ENCODE data around the gene PLCH2. TPM values are rescaled to one million over a fixed set of nuclear protein-coding genes. Genes with fewer than 3 reads are reported as not detected.

PLCH2 gene
- total RNA-seq, 2 experiments from 2014 or later, result 1.4 to 2.2 TPM

- Histone ChIP-seq H3K27ac (ENCODE audit: low read depth, low read length, poor library complexity, severe bottlenecking) (no peak overlapping the region), H2AFZ (ENCODE audit: low read length) (no peak overlapping the region), H3K4me3 (ENCODE audit: low read depth, low read length, poor library complexity, severe bottlenecking) (no peak overlapping the region), H3K9me2 (ENCODE audit: insufficient read depth, low read length) (no peaks in the 10 kb centered on the region), H3K36me3 (ENCODE audit: insufficient read depth, low read length) (peaks cover 23% of the 10 kb centered on the region; the same call in 1 of the 2 replicates), H3K79me2 (ENCODE audit: insufficient read depth, low read depth, low read length) (no peaks in the 10 kb centered on the region), H3K4me2 (ENCODE audit: low read length) (no peak overlapping the region), H4K20me1 (ENCODE audit: insufficient read depth, low read length) (no peaks in the 10 kb centered on the region), H3K9me3 (ENCODE audit: low read length) (no peaks in the 10 kb centered on the region), H3K4me1 (ENCODE audit: insufficient read depth, low read length, poor library complexity, severe bottlenecking) (peaks cover 11% of the 10 kb centered on the region)
- TF ChIP-seq CTCF (conservative IDR thresholded peaks at IDR 0.05; ENCODE audit: low read length), result no peak
- no peak for TF ChIP-seq EZH2phosphoT487 (IDR thresholded peaks at IDR 0.05; ENCODE audit: borderline replicate concordance, low read depth, low read length)
- no peak for DNase-seq (ENCODE audit: low spot score)
- BruUV-seq (replicated peaks), result no TSS peak
- POLR2A ChIA-PET, result no interaction called here
- intact Hi-C loops (cut with micrococcal nuclease; ENCODE audit: unreplicated experiment), result no loop called here
- CTCF ChIA-PET (ENCODE audit: unreplicated experiment), result no interaction called here
These were observed 28.3 kb downstream of the PLCH2 start for GRCh38 chr1:2504225-2504948.

DNA sequence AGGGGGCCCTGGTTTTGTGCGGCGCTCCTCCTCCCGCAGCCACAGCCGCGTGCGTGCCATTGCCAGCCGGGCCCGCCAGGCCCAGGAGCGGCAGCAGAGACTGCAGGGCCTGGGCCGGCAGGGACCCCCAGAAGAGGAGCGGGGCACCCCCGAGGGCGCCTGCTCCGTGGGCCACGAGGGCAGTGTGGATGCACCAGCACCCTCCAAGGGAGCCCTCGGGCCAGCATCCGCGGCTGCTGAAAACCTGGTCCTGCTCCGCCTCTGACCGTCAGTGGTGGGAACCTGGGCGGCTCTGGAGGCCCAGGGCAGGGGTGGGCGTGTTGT lies 28.8 kb downstream of the PLCH2 start:
- H3K9me3 ChIP-seq (ENCODE audit: low read length), result no peaks in the 10 kb centered on the region
- TF ChIP-seq CTCF (conservative IDR thresholded peaks at IDR 0.05; ENCODE audit: low read length) (no peak), EZH2phosphoT487 (IDR thresholded peaks at IDR 0.05; ENCODE audit: borderline replicate concordance, low read depth, low read length) (no peak)
- H3K27ac ChIP-seq (ENCODE audit: low read depth, low read length, poor library complexity, severe bottlenecking), result no peak overlapping the region
- H3K9me2 ChIP-seq (ENCODE audit: insufficient read depth, low read length), result no peaks in the 10 kb centered on the region
- BruUV-seq (replicated peaks), result no TSS peak
- H3K4me1 ChIP-seq (ENCODE audit: insufficient read depth, low read length, poor library complexity, severe bottlenecking), result peaks cover 6% of the 10 kb centered on the region
- ChIA-PET CTCF (ENCODE audit: unreplicated experiment) (no interaction called here), POLR2A (no interaction called here)
- no peaks in the 10 kb centered on the region for H3K79me2 ChIP-seq (ENCODE audit: insufficient read depth, low read depth, low read length)
- H3K4me2 ChIP-seq (ENCODE audit: low read length), result no peak overlapping the region
- DNase-seq (ENCODE audit: low spot score), result no peak
- intact Hi-C loops (cut with micrococcal nuclease; ENCODE audit: unreplicated experiment), result no loop called here
- H3K36me3 ChIP-seq (ENCODE audit: insufficient read depth, low read length), result peaks cover 28% of the 10 kb centered on the region
- H3K4me3 ChIP-seq (ENCODE audit: low read depth, low read length, poor library complexity, severe bottlenecking), result no peak overlapping the region
- H4K20me1 ChIP-seq (ENCODE audit: insufficient read depth, low read length), result no peaks in the 10 kb centered on the region
- no peak overlapping the region for H2AFZ ChIP-seq (ENCODE audit: low read length)

DNA sequence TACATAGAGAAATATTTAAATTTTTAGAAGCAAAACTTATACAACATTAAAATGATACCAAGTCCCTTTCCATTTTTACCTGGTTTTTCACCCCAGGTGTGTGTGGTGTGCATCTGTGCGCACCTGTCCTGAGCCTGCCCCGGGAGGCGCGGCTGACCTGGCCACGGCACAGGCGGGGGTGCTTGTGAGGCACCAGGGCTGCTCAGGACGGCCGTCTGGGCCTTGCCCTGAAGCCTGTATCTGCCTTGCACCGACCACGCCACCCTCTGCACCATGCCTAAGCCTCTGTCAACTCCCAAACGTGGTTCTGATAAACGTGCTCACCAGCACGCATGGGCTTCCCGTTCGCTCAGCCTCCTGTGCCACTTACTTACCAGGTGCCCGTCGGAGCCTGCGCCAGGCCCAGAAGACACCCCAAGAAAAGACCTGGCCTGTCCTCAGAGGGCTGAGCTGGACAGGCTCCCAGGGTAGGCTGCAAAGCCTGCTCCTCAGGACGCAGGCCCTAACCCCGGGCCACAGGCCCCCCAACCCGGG lies 29.4 kb downstream of the PLCH2 start:
- no peak overlapping the region for H3K4me3 ChIP-seq (ENCODE audit: low read depth, low read length, poor library complexity, severe bottlenecking)
- POLR2A ChIA-PET, result no interaction called here
- no peaks in the 10 kb centered on the region for H3K79me2 ChIP-seq (ENCODE audit: insufficient read depth, low read depth, low read length)
- no TSS peak for BruUV-seq (replicated peaks)
- H3K4me2 ChIP-seq (ENCODE audit: low read length), result no peak overlapping the region
- H3K36me3 ChIP-seq (ENCODE audit: insufficient read depth, low read length), result peaks cover 34% of the 10 kb centered on the region
- no peaks in the 10 kb centered on the region for H3K9me3 ChIP-seq (ENCODE audit: low read length)
- no peaks in the 10 kb centered on the region for H3K9me2 ChIP-seq (ENCODE audit: insufficient read depth, low read length)
- DNase-seq (ENCODE audit: low spot score), result no peak
- no peaks in the 10 kb centered on the region for H4K20me1 ChIP-seq (ENCODE audit: insufficient read depth, low read length)
- CTCF ChIA-PET (ENCODE audit: unreplicated experiment), result no interaction called here
- no peak overlapping the region for H3K27ac ChIP-seq (ENCODE audit: low read depth, low read length, poor library complexity, severe bottlenecking)
- no peak for TF ChIP-seq EZH2phosphoT487 (IDR thresholded peaks at IDR 0.05; ENCODE audit: borderline replicate concordance, low read depth, low read length)
- TF ChIP-seq CTCF (conservative IDR thresholded peaks at IDR 0.05; ENCODE audit: low read length), result no peak
- intact Hi-C loops (cut with micrococcal nuclease; ENCODE audit: unreplicated experiment), result no loop called here
- no peak overlapping the region for H2AFZ ChIP-seq (ENCODE audit: low read length)
- H3K4me1 ChIP-seq (ENCODE audit: insufficient read depth, low read length, poor library complexity, severe bottlenecking), result peaks cover under 1% of the 10 kb centered on the region
